SH-SY5Y (cell line): ENCODE measurements around the gene MAP3K14.

ENCODE experiments used
- GATA2 ChIP-seq: IDR thresholded peaks from 2 replicates; pipeline ENCODE4 v1.6.1; 2011; ENCODE audit warnings: mild to moderate bottlenecking, low read depth, low read length
- GATA3 ChIP-seq: IDR thresholded peaks from 2 replicates; pipeline ENCODE4 v1.6.1; 2011; ENCODE audit warnings: low read depth, mild to moderate bottlenecking, low read length, moderate library complexity

The MAP3K14 gene

GRCh38 chr17:45241328-45242028, 75.3 kb downstream of the MAP3K14 start:
- no peak for TF ChIP-seq GATA3
- no peak for TF ChIP-seq GATA2

DNA sequence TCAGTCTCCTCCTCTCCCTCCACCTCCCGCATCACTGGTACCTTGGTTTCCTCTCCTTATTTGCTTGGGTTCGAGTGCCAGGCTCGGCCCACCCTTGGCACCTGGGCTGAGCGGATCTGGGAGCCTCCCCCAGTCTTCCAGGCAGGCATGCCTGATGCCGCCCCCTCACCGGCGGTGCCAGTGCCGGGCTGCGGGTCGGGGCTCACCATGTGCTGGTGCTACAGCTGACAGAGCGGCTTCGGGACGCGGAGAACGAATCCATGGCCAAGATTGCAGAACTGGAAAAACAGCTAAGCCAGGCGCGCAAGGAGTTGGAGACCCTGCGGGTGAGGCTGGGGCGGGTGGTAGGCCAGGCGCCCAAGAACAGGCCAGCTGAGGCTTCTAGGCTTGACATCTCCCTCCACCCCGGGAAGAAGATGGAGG, 75.9 kb downstream of the MAP3K14 start:
- TF ChIP-seq GATA3 (no peak), GATA2 (no peak)

- TF ChIP-seq GATA2 (no peak), GATA3 (no peak)
Measured at GRCh38 chr17:45238155-45238774, 78.6 kb downstream of the MAP3K14 start.

DNA sequence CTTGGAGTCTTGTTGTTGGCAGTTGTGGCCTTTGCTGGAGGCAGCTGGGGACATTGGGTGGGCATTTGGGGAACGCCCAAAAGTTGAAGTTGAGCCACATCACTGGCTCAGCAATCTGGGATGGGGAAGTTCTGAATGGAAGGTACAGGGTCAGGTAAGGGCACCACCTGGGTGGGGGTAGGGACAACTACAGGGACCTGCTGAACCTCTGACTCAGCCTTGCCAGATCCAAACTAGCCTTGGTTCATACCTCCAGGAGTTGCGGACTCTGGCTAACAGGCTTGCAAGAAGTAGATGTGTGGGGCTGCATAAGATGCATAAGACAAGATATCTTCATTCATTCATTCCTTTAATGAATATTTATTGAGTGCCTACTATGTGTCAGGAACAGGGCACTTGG, 79.1 kb downstream of the MAP3K14 start:
- no peak for TF ChIP-seq GATA3
- TF ChIP-seq GATA2 = no peak

DNA sequence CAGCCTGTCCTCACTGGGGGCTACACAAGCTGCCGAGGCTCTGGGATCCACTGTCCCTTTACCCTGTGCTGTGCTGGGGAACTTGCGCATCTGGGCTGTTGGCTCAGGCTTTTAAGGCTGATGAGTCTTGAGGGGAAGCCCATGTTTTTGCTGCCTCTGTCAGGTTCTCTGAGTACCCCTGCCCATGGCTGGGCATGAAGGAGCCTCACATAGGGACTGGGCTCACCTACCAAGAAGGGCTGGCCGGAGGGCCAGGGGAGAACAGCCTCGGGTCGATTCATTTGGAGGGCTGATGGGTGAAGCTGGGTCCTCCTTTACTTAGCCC, 80.6 kb downstream of the MAP3K14 start:
- TF ChIP-seq GATA3 = no peak
- TF ChIP-seq GATA2 = no peak

DNA sequence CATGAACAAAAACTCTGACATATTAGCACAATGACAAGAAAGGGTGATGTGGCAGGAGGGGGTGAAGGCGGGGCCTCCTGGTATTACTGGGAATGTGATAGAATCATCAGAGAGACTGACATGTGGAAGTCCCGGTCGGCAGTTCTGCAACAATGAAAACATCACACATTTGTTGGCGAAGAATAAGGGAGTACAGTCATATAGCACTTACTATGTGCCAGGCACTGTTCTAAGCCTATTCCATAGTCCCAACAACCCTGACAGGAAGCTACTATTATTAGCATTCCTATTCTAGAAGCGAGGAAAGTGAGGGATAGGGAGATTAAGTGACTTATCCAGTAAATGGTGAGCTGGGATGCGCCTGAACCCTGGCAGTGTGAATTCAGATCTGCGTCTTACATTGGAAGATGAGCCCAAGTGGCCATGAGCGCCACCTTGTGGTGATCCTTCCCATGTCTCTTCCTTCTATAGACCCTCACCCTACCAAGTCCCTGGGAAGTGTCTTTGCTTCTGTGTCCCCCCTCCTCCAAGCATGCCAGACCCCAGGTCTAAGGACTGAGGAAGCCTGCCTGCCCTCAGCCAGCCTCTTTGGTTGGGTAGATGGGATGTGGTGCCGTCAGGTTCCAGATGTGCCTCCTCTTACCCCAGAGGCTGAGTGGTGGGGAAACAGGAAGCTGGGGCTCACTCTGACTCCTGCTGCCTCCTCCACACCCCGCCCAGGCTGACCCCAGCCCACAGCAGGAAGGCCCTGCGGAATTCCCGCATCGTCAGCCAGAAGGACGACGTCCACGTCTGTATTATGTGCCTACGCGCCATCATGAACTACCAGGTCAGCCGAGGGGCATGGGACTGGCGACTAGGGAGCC, 81.2 kb downstream of the MAP3K14 start:
- TF ChIP-seq GATA3 (no peak), GATA2 (no peak)

GRCh38 chr17:45234641-45235415, 82.0 kb downstream of the MAP3K14 start:
- TF ChIP-seq GATA2 (no peak), GATA3 (no peak)

GRCh38 chr17:45233423-45233924, 83.3 kb downstream of the MAP3K14 start:
- TF ChIP-seq GATA3 (no peak), GATA2 (no peak)

GRCh38 chr17:45232514-45233422, 84.1 kb downstream of the MAP3K14 start:
- TF ChIP-seq GATA3 (no peak), GATA2 (no peak)

- TF ChIP-seq GATA3 = no peak
- TF ChIP-seq GATA2 = no peak
Measured at GRCh38 chr17:45231481-45232116, 85.2 kb downstream of the MAP3K14 start.

GRCh38 chr17:45230787-45231480, 85.9 kb downstream of the MAP3K14 start:
- TF ChIP-seq GATA3 (no peak), GATA2 (no peak)

DNA sequence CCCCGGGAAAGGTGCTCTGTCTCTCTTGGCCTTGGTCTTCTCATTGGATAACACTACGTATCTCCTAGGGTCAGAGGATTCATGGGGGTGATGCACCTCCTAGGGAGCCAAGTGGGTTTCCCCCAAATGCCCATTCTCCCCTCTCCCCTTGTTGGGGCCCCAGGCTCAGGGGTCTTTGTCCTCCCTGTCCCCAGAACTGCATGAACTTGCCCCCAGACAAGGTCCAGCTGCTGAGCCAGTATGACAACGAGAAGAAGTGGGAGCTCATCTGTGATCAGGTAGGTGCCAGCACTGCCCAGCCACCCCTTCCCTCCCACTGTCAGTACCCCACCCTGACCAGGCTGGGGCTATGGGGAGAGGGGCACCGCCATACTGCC, 86.4 kb downstream of the MAP3K14 start:
- TF ChIP-seq GATA2 = no peak
- no peak for TF ChIP-seq GATA3
